Breast epithelium (tissue), 3 donors: Measurements from ENCODE around the gene BATF.

Experiments used
- POLR2A ChIP-seq: fragments of 450-650 bp; IDR thresholded peaks from one replicate; pipeline ENCODE4 v1.6.1; 2016; ENCODE audit warnings: antibody characterized with exemption, mild to moderate bottlenecking, moderate library complexity
- POLR2AphosphoS5 ChIP-seq, 3 donors: sonication (generic); formaldehyde crosslinking; IDR thresholded peaks; one replicate each; pipeline ENCODE4 v1.6.1; 2017; ENCODE audit warnings: antibody characterized with exemption in 3 of 3
- TF ChIP-seq, protein P1 (sequence below), 3 donors: fragments of 450-650 bp; IDR thresholded peaks; one replicate each; pipeline ENCODE4 v1.5.1; 2016 to 2017; ENCODE audit warnings: antibody characterized with exemption in 3 of 3, mild to moderate bottlenecking in 3 of 3, moderate library complexity in 3 of 3

DNA sequence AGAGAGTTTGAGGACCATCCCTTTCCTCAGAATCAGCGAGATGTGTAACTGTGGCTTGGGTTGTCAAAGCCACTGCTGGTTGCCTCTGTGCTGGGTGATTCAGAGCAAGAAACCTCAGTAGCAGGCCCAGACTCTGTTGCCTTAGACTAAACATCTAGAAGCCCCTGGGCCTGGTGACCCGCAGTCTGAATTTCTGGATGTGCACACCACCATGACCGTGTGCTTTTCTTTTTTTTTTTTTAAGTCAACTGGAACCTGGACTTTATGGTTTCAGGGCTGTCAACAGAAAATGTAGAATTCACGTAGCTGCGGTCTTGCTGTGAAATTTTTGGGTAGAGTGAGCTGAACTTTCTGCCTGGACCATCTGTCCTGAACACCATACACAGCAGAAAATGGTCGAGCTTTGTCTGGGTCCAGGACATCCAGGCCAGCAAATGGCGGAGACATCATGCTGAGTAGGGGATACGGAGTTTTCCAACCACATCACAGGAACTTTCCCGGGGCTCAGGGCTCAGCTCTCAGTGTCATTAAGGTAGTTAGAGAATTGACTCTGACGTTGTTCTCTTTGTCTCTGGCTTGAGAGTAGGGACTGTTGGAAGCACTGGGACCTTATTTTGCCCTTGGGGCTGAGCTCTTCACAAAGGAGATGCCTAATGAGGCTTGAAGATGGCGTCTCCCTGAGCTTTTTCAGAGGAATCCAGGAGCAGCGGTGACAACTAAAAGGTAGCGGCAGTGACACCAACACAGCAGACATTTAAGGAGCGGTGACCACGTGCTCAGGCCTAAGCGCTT, 23.0 kb upstream of the BATF start:
- TF ChIP-seq, protein P1, sequence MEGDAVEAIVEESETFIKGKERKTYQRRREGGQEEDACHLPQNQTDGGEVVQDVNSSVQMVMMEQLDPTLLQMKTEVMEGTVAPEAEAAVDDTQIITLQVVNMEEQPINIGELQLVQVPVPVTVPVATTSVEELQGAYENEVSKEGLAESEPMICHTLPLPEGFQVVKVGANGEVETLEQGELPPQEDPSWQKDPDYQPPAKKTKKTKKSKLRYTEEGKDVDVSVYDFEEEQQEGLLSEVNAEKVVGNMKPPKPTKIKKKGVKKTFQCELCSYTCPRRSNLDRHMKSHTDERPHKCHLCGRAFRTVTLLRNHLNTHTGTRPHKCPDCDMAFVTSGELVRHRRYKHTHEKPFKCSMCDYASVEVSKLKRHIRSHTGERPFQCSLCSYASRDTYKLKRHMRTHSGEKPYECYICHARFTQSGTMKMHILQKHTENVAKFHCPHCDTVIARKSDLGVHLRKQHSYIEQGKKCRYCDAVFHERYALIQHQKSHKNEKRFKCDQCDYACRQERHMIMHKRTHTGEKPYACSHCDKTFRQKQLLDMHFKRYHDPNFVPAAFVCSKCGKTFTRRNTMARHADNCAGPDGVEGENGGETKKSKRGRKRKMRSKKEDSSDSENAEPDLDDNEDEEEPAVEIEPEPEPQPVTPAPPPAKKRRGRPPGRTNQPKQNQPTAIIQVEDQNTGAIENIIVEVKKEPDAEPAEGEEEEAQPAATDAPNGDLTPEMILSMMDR (IDR thresholded peaks at IDR 0.05): no peak
- TF ChIP-seq POLR2AphosphoS5 (IDR thresholded peaks at IDR 0.05): no peak
- no peak for TF ChIP-seq POLR2A
